Skeletal muscle cell (primary cell): ENCODE data around the gene ZNF506.
"Not testable (repeated sequence)": the region's sequence is repeated elsewhere in the genome, so short reads cannot be mapped to it uniquely, and the experiment has no call there.

Experiments
- DNase-seq: peaks from one replicate; pipeline ENCODE4 v3.0.0-alpha.2; 2010; ENCODE audit warnings: low read depth
- H3K4me3 ChIP-seq: 2 replicates; pipeline ENCODE4 v1.5.1; 2011; ENCODE audit warnings: low read depth, mild to moderate bottlenecking, control low read depth, low read length, moderate library complexity

ZNF506 gene

DNA sequence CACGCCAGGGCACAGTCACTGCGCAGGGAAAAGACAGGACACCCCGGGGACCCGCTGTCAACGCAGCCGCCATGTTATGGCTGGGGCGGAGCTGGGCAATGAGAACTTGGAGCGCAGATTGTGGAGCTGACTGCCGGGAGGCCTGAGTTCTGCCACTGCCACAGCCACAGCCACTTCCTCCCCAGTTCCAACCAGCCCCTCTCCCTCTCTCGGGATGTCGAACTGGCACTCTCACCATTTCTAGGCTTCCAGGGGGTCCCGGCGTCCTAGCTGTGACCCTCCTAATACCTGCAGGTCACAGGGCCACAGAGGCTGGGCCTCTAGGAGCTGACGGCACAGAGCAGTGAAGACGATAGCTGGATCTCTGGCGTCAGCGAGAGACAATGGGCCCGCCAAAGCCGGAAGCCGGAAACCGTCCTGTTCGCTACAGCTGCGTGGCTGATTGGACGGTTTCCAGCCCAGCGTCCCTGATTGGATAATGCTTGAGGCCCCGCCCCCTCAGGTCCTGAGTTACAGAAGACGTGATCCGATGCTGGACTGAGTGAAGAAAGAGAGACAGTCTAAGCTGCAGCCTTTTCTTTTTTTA, at the start of gene ZNF506:
ZNF506 (minus strand) TSS at position 385 of the 586 bp plus-strand sequence; CDS start at position 238, 147 bp downstream.
- peak within 1 kb of the TSS; percentile 87 for H3K4me3 ChIP-seq
- peak; percentile 87 for DNase-seq

DNA sequence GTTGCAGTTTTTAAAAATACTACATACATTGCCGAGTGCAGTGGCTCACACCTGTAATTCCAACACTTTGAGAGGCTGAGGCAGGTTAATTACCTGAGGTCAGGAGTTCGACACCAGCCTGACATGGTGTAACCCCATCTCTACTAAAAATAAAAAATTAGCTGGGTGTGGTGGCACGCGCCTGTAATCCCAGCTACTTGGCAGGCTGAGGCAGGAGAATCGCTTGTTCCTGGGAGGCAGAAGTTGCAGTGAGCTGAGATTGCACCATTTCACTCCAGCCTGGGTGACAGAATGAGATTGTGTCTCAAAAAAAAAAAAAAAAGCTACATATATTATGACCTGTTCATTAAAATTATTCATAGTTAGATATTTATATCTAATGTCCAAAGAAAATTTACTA, 48.5 kb upstream of the ZNF506 start:
- not testable (repeated sequence) for H3K4me3 ChIP-seq, DNase-seq

DNA sequence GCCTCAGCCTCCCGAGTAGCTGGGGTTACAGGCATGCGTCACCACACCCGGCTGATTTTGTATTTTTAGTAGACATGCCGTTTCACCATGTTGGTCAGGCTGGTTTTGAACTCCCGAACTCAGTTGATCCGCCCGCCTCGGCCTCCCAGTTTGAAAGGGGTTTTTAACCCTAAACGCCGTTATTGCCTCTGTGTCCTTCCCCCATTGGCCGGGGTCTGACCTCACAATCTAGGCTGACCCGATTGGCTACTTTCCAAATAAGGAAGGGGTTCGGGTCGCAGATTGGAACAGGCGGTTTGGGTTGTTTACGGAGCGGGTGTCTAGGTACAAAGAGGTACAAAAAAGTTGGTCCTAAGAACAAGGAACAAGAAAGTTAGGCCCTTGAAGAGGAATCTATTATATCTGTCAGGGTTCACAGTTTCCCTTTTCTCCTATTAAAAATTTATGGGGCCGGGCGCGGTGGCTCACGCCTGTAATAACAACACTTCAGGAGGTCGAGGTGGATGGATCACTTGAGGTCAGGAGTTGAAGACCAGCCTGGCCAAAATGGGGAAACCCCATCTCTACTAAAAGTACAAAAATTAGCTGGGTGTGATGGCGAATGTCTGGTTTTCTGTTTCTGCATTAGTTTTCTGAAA, 45.2 kb upstream of the ZNF506 start:
- H3K4me3 ChIP-seq, result peak overlapping the region; percentile 80
- no peak for DNase-seq

GRCh38 chr19:19865750-19866610, 44.4 kb upstream of the ZNF506 start, which contains the start of gene ZNF253:
ZNF253 (plus strand) TSS chr19:19865882; CDS start chr19:19865997, 115 bp downstream.
- DNase-seq, result peak; percentile 72
- peak within 1 kb of the TSS; percentile 80 for H3K4me3 ChIP-seq

- no peak overlapping the region for H3K4me3 ChIP-seq
Observed at GRCh38 chr19:19860756-19861390, 39.3 kb upstream of the ZNF506 start.

DNA sequence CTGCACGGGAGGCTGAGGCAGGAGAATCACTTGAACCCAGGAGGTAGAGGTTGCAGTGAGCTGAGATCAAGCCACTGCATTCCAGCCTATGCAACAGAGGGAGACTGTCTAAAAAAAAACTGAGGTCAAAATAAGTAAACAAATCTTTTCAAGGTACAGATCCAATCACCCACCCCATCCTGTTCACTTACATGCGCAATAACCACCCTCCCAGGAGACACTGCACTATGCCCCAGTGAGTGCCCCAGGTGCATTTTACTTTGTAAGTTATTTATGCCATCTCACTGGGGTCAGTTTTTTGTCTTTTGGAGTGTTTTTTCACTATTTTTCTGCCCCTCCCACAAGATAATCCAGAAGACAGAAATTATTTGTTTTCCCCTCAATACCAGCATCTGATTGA, 37.2 kb upstream of the ZNF506 start:
- DNase-seq, result no peak
- H3K4me3 ChIP-seq, result no peak overlapping the region

More at GRCh38 chr19:19860756-19861390, 39.3 kb upstream of the ZNF506 start:
- no peak for DNase-seq

DNA sequence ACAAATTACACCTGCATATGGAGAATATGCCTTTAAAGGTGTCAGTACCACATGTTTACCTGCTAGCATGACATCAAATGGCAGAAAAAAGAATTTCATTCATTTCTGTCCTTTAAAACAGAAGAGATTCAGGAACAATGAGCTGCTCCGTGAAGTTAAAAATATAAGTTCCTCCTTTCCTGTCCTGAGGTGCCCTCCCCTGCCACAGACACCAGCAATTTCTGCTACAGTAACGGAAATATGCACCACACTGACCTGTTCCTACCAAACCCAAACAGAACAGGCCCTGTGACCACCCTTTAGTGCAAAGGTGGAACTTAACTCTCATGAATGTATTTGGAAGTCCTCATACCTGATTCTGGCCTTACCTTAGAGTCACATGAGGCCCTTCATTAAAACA, 30.2 kb upstream of the ZNF506 start:
- not testable (repeated sequence) for DNase-seq, H3K4me3 ChIP-seq

DNA sequence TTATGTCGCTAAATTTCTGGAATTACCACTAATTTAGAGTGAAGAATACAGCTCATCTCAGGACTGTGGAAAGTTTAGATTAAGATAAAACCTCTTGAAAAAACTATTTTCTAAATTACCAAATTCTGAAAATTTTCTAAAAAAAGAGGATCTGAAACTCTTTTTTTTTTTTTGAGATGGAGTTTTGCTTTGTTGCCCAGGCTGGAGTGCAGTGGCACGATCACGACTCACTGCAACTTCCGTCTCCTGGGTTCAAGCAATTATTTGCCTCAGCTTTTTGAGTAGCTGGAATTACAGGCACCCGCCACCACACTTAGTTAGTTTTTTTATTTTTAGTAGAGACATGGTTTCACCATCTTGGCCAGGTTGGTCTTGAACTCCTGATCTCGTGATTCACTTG, 27.5 kb upstream of the ZNF506 start:
- DNase-seq, result no peak
- no peak overlapping the region for H3K4me3 ChIP-seq

- no peak for DNase-seq
- no peak overlapping the region for H3K4me3 ChIP-seq
Observed at GRCh38 chr19:19847781-19848180, 26.2 kb upstream of the ZNF506 start.

- H3K4me3 ChIP-seq, result no peak overlapping the region
- DNase-seq, result no peak
Observed at GRCh38 chr19:19835560-19836038, 14.0 kb upstream of the ZNF506 start.

DNA sequence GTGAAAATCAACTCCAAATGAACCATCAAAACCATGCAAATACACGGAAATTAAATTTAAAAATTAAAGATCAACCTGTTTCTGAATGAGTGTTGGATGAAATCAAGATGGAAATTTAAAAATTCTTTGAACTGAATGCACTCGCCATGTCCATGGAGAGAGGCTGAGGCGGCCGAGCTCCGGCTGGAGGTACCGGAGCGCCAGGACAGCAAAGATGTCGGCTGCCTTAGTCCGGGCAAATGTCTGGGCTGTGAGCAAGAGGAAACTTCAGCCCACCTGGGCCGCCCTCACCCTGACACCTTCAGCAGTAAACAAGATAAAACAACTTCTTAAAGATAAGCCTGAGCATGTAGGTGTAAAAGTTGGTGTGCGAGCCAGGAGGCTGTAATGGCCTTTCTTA, 5.3 kb upstream of the ZNF506 start:
- no peak for DNase-seq
- H3K4me3 ChIP-seq, result no peak overlapping the region

DNA sequence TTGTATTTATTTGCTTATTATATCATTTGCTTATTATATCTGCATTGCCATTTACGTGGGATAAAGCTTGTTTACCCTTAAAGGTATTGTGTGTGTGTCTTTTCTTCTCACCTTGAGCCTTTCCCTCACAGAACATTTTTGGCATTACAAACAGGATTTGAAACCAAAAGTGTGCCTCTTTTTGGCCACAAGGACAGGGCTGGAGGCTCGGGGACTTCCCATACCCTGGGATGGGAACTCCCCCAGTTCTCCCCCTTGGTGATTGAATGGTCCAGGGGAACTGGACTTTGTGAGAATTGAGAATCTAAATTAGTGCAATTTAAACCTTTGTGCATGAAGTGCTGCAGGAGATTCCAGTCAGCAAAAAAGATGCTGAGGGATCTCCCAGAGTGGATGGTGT, 2.4 kb upstream of the ZNF506 start:
- no peak overlapping the region for H3K4me3 ChIP-seq
- DNase-seq, result no peak

GRCh38 chr19:19821976-19822375, 426 bp upstream of the ZNF506 start:
- DNase-seq, result not testable (repeated sequence)
- H3K4me3 ChIP-seq, result peak overlapping the region; percentile 87

GRCh38 chr19:19820774-19821320, 703 bp downstream of the ZNF506 start:
- DNase-seq, result no peak

DNA sequence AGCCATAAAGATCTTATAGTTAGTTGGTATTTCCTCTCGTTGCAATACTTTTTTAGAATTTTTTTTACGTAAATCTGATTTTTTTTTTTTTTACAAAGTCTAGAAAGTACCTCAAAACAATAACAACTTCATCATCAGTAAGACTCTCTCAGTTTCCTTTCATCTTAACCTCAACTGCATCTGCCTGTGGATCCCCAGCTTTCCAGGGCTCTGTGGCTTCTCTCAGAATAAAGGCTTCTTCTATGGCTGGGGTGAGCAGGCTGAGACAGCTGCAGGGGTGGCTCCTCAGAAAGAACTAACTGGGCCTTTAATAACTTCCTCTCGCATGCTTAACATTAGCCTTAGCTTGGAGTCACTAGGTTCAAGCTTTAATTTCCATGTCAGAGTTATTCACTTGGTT, 4.2 kb downstream of the ZNF506 start:
- H3K4me3 ChIP-seq, result no peak overlapping the region
- no peak for DNase-seq

More at GRCh38 chr19:19820774-19821320, 703 bp downstream of the ZNF506 start:
- peak overlapping the region; percentile 87 for H3K4me3 ChIP-seq

DNA sequence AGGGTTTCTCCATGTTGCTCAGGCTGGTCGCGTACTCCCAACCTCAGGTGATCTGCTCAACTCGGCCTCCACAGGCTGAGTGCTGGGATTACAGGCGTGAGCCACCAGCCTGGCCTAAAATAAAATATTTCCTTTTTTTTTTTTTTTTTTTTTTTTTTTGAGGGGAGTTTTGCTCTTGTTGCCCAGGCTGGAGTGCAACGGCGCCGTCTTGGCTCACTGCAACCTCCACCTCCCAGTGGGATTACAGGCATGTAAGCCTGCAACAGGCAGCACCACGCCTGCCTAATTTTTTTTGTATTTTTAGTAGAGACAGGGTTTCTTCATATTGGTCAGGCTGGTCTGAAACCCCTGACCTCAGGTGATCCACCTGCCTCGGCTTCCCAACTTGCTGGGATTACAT, 4.9 kb downstream of the ZNF506 start:
- H3K4me3 ChIP-seq, result no peak overlapping the region
- no peak for DNase-seq

DNA sequence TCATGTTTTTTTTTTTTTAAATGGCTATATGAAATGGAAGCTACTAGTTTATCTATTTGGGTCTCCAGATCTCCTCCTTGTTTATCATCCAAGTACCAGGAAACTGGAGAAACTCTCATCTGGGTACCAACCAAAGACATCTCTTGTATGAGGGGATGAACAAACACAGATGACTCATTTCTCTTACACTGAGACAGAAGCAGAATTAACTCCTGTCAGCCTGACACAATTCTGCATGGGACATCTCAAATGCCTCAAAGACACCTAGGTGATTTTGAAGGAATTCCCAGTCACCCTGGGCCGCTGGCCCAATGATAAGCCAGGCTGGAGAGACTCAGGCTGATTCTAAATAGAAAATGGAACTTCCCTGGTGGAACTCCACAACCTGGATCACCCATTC, 9.6 kb downstream of the ZNF506 start:
- DNase-seq, H3K4me3 ChIP-seq: not testable (repeated sequence)

DNA sequence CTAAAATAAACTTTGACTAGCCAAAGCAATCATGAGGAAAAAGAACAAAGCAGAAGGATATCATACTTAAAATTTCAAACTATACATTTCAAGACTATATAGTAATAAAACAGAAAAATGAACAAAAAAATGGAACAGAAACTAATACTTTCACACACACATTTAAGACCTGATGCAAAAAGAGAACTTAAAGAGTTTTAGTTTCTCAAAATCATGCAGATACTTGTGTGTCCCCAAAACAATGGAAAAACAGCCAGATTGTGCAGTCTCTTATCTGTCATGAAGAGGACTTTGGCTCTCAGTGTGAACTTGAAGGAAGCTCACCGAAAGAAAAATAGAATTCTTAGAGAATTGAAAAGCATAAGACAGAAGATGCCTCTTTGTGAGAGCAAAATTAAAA, 16.1 kb downstream of the ZNF506 start:
- DNase-seq, result no peak
- no peak overlapping the region for H3K4me3 ChIP-seq

DNA sequence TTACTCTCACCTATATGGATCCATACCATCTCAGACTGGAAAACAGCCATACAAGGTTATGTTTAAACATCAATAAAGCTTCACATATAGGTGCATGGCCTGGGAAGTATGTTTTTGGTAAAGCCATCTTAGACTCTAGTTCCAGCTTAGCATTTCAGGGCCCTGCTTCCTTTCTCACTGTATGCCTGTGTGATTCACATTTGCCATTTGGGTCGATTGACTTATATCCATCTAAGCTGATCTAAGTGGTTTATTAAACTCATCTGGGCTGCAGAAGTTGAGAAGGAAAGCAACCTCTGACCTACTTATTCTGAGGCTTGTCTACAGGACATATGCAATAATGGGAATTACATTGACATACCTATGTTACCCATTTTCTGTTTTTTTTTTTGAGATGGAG, 33.5 kb downstream of the ZNF506 start:
- no peak overlapping the region for H3K4me3 ChIP-seq
- DNase-seq, result no peak
